C4-2B (cell line): ENCODE results near the gene BTBD9.

ENCODE experiments used
- H3K27ac ChIP-seq: fragments of 450-650 bp; 2 replicates; pipeline ENCODE4 v1.5.1; 2017
- CTCF ChIP-seq: fragments of 450-650 bp; conservative IDR thresholded peaks from 2 replicates; pipeline ENCODE4 v1.5.1; 2017; ENCODE audit warnings: mild to moderate bottlenecking
- ZFX ChIP-seq: fragments of 450-650 bp; IDR thresholded peaks from 2 replicates; pipeline ENCODE4 v1.6.1; 2017

The BTBD9 gene

GRCh38 chr6:38639498-38640215 is at the start of gene BTBD9:
Gene BTBD9 (minus strand): TSS chr6:38639929.
- TF ChIP-seq ZFX: peak; percentile 43; the same call in 1 of the 2 replicates
- no peak for TF ChIP-seq CTCF
- peak within 1 kb of the TSS; percentile 70 for H3K27ac ChIP-seq

- H3K27ac ChIP-seq: no peak overlapping the region
- TF ChIP-seq CTCF (no peak), ZFX (no peak)
These were observed 48.9 kb upstream of the BTBD9 start for GRCh38 chr6:38688579-38689087.

- no peak for TF ChIP-seq CTCF
- TF ChIP-seq ZFX: no peak
- H3K27ac ChIP-seq: no peak overlapping the region
These were observed 47.8 kb upstream of the BTBD9 start for GRCh38 chr6:38687549-38687948.

GRCh38 chr6:38687043-38687353 is 47.3 kb upstream of the BTBD9 start:
- no peak overlapping the region for H3K27ac ChIP-seq
- no peak for TF ChIP-seq ZFX
- no peak for TF ChIP-seq CTCF

GRCh38 chr6:38686270-38687042 is 46.7 kb upstream of the BTBD9 start:
- TF ChIP-seq ZFX: no peak
- no peak overlapping the region for H3K27ac ChIP-seq

- H3K27ac ChIP-seq: no peak overlapping the region
These were observed 45.2 kb upstream of the BTBD9 start for GRCh38 chr6:38684904-38685303.

GRCh38 chr6:38684237-38684636 is 44.5 kb upstream of the BTBD9 start:
- TF ChIP-seq ZFX: no peak
- no peak for TF ChIP-seq CTCF
- no peak overlapping the region for H3K27ac ChIP-seq

More at GRCh38 chr6:38684904-38685303, 45.2 kb upstream of the BTBD9 start:
- no peak for TF ChIP-seq ZFX
- no peak for TF ChIP-seq CTCF
